ENCODE measurements around the gene RGS6.

Gene RGS6

DNA sequence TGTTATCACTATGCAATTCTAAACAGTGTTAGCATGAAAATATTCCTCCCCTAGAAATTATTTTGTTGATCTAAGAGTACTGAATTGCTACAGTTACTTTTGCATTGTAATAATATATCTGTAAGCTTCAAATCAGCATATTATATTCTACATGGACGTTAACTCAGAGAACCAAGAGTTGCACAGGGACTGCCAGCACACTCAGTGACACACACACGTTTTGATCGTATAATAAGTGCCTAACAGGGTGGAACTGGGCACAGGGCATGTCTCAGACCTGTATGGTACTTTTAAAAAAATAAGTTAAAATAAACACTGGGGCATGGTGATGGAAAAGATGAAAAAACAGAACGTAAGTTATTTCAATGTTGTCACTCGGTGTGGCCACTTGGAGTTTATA lies 451.6 kb downstream of the RGS6 start:
- Histone ChIP-seq H3K4me3 (ENCODE audit: insufficient read length, low read depth) (no peak overlapping the region), H3K36me3 (ENCODE audit: insufficient read depth, insufficient read length, low read length) (no peaks in the 10 kb centered on the region), H3K27me3 (ENCODE audit: insufficient read depth, insufficient read length) (no peaks in the 10 kb centered on the region), H3K9ac (ENCODE audit: insufficient read length, low read depth) (no peak overlapping the region), H3K4me1 (ENCODE audit: insufficient read depth, insufficient read length) (no peaks in the 10 kb centered on the region), H3K9me3 (ENCODE audit: insufficient read depth, low read length) (no peaks in the 10 kb centered on the region)
- TF ChIP-seq ZNF274 (IDR thresholded peaks at IDR 0.05; ENCODE audit: low read depth, low read length) (no peak), SUZ12 (IDR thresholded peaks at IDR 0.05; ENCODE audit: extremely low read depth, insufficient read depth, insufficient read length) (no peak), YY1 (IDR thresholded peaks at IDR 0.05; ENCODE audit: insufficient read depth, insufficient read length) (no peak)
- DNase-seq (ENCODE audit: low read depth, low spot score): no peak

DNA sequence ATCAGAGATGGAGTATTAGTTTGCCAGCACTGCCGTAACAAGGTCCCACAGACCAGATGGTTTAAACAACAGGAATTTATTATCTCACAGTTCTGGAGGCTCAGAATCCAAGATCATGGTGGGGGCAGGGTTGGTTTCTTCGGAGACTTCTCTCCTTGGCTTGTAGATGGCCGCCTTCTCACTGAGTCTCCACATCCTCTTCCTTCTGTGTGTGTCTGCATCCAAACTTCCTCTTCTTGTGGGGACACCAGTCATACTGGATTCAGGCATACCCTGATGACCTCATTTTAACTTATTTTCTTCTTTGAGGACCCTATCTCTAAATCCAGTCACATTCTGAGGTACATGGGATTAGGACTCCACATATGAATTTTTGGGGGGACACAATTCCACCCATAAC lies 455.5 kb downstream of the RGS6 start:
- Histone ChIP-seq H3K4me3 (ENCODE audit: insufficient read length, low read depth) (no peak overlapping the region), H3K9me3 (ENCODE audit: insufficient read depth, low read length) (no peaks in the 10 kb centered on the region), H3K36me3 (ENCODE audit: insufficient read depth, insufficient read length, low read length) (no peaks in the 10 kb centered on the region), H3K27me3 (ENCODE audit: insufficient read depth, insufficient read length) (no peaks in the 10 kb centered on the region), H3K4me1 (ENCODE audit: insufficient read depth, insufficient read length) (no peaks in the 10 kb centered on the region), H3K9ac (ENCODE audit: insufficient read length, low read depth) (no peak overlapping the region)
- no peak for DNase-seq (ENCODE audit: low read depth, low spot score)
- TF ChIP-seq SUZ12 (IDR thresholded peaks at IDR 0.05; ENCODE audit: extremely low read depth, insufficient read depth, insufficient read length) (no peak), YY1 (IDR thresholded peaks at IDR 0.05; ENCODE audit: insufficient read depth, insufficient read length) (no peak), ZNF274 (IDR thresholded peaks at IDR 0.05; ENCODE audit: low read depth, low read length) (no peak)

DNA sequence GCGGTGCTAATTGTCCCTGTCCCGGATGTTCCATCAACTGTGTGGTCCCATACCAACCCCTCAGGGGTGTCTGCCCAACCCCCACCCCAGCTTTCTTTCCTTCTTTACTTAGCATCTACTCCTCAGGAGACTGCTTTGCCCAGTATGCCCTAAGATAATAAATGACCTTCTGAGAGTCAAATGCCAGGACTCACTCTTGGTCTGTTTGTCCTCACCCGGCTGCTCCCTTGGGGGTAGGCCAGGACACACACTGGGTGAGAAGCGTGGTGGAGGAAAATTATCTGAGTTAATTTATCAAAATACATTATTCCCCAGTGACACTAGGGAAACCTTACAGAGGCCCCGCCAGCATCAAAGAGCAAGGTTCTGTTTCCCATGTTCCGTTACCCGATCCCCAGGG lies 457.0 kb downstream of the RGS6 start:
- Histone ChIP-seq H3K9ac (ENCODE audit: insufficient read length, low read depth) (no peak overlapping the region), H3K4me3 (ENCODE audit: insufficient read length, low read depth) (no peak overlapping the region), H3K9me3 (ENCODE audit: insufficient read depth, low read length) (0 out of 2 replicates have a peak, but pooled peaks cover under 1% of the 10 kb centered on the region), H3K4me1 (ENCODE audit: insufficient read depth, insufficient read length) (no peaks in the 10 kb centered on the region), H3K27me3 (ENCODE audit: insufficient read depth, insufficient read length) (no peaks in the 10 kb centered on the region), H3K36me3 (ENCODE audit: insufficient read depth, insufficient read length, low read length) (no peaks in the 10 kb centered on the region)
- no peak for DNase-seq (ENCODE audit: low read depth, low spot score)
- no peak for TF ChIP-seq ZNF274 (IDR thresholded peaks at IDR 0.05; ENCODE audit: low read depth, low read length)
- TF ChIP-seq YY1 (IDR thresholded peaks at IDR 0.05; ENCODE audit: insufficient read depth, insufficient read length): no peak
- TF ChIP-seq SUZ12 (IDR thresholded peaks at IDR 0.05; ENCODE audit: extremely low read depth, insufficient read depth, insufficient read length): no peak

DNA sequence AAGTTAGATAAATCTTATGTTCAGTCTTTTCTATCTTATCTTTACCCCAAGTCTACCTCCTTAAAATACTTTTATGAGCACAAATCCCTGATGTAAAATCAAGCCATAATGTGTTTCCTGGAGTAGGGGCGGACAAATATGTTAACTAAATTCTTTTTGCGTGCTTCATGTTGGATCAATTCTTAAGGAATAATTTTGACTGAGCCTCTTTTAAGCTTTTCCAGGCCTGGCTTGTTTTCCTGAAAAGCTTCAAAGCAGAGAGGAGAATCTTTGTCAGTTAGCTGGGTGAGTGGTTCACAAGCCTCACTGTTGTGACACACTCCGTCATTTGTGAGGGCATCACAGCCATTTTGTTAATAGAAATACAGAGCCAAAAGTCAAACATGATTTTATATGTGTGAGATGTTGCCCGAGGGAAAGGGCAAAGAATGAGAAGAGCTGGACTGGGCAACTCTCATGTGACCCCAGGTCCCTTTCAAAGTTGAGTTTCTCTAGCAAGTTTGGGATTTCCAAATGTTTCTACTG lies 468.9 kb downstream of the RGS6 start:
- no peak overlapping the region for H3K9ac ChIP-seq (ENCODE audit: insufficient read length, low read depth)
- H3K27me3 ChIP-seq (ENCODE audit: insufficient read depth, insufficient read length): no peaks in the 10 kb centered on the region
- DNase-seq (ENCODE audit: low read depth, low spot score): no peak
- TF ChIP-seq SUZ12 (IDR thresholded peaks at IDR 0.05; ENCODE audit: extremely low read depth, insufficient read depth, insufficient read length) (no peak), ZNF274 (IDR thresholded peaks at IDR 0.05; ENCODE audit: low read depth, low read length) (no peak), YY1 (IDR thresholded peaks at IDR 0.05; ENCODE audit: insufficient read depth, insufficient read length) (no peak)
- no peaks in the 10 kb centered on the region for H3K4me1 ChIP-seq (ENCODE audit: insufficient read depth, insufficient read length)
- no peaks in the 10 kb centered on the region for H3K36me3 ChIP-seq (ENCODE audit: insufficient read depth, insufficient read length, low read length)
- H3K9me3 ChIP-seq (ENCODE audit: insufficient read depth, low read length): no peaks in the 10 kb centered on the region
- no peak overlapping the region for H3K4me3 ChIP-seq (ENCODE audit: insufficient read length, low read depth)

DNA sequence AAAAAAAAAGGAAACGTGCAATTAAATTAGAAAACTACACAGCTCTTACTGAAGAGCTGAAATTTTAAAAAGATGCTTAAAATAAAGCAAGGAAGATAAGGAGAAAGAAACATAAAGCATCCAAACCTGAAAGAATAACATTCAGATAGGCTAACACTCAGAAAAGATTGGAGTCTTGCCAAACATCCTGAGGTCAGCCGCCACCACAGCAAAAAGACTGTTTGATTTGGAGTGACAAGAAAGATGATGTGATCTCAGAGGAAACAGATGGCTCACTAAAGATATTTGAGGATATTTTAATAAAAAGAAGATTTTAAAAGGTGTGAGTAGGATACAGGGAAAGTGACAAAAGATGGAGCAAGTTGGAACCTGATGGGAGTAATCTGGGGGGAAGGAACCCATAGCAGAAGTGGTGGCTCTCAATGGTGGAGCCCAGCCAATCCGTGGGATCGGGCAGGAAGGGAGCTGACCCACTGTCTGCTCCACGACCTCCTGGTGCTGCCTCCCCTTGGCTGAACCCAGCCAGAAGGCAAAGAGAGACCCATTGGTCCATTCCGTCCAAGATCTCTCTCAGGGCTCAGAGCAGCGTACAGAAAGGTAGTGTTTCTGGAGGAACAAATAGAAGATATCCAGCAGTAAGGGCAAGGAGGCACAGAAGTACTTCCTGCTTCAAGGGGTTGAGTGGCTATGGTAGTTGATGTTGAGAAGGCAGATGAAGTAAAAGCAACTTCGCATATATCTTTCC lies 469.6 kb downstream of the RGS6 start:
- no peaks in the 10 kb centered on the region for H3K9me3 ChIP-seq (ENCODE audit: insufficient read depth, low read length)
- DNase-seq (ENCODE audit: low read depth, low spot score): no peak
- no peaks in the 10 kb centered on the region for H3K27me3 ChIP-seq (ENCODE audit: insufficient read depth, insufficient read length)
- no peak overlapping the region for H3K4me3 ChIP-seq (ENCODE audit: insufficient read length, low read depth)
- H3K9ac ChIP-seq (ENCODE audit: insufficient read length, low read depth): no peak overlapping the region
- TF ChIP-seq YY1 (IDR thresholded peaks at IDR 0.05; ENCODE audit: insufficient read depth, insufficient read length) (no peak), ZNF274 (IDR thresholded peaks at IDR 0.05; ENCODE audit: low read depth, low read length) (no peak), SUZ12 (IDR thresholded peaks at IDR 0.05; ENCODE audit: extremely low read depth, insufficient read depth, insufficient read length) (no peak)
- no peaks in the 10 kb centered on the region for H3K4me1 ChIP-seq (ENCODE audit: insufficient read depth, insufficient read length)
- no peaks in the 10 kb centered on the region for H3K36me3 ChIP-seq (ENCODE audit: insufficient read depth, insufficient read length, low read length)

DNA sequence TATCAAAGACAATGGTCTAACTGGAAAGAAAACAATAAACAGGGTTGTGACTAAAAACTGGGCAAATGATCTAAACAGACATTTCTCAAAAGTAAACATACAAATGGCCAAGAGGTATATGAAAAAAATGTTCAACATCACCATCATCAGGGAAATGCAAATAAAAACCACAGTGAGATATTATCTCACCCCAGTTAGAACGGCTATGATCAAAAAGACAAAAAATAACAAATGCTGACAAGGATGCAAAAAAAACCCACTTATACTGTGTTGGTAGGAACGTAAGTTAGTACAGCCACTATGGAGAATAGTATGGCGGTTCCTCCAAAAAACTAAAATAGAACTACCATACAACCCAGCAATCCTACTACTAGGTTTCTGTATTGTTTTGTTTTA lies 470.1 kb downstream of the RGS6 start:
- H3K4me3 ChIP-seq (ENCODE audit: insufficient read length, low read depth): no peak overlapping the region
- H3K4me1 ChIP-seq (ENCODE audit: insufficient read depth, insufficient read length): no peaks in the 10 kb centered on the region
- H3K27me3 ChIP-seq (ENCODE audit: insufficient read depth, insufficient read length): no peaks in the 10 kb centered on the region
- TF ChIP-seq SUZ12 (IDR thresholded peaks at IDR 0.05; ENCODE audit: extremely low read depth, insufficient read depth, insufficient read length) (no peak), ZNF274 (IDR thresholded peaks at IDR 0.05; ENCODE audit: low read depth, low read length) (no peak), YY1 (IDR thresholded peaks at IDR 0.05; ENCODE audit: insufficient read depth, insufficient read length) (no peak)
- no peaks in the 10 kb centered on the region for H3K9me3 ChIP-seq (ENCODE audit: insufficient read depth, low read length)
- no peak for DNase-seq (ENCODE audit: low read depth, low spot score)
- no peak overlapping the region for H3K9ac ChIP-seq (ENCODE audit: insufficient read length, low read depth)
- no peaks in the 10 kb centered on the region for H3K36me3 ChIP-seq (ENCODE audit: insufficient read depth, insufficient read length, low read length)

DNA sequence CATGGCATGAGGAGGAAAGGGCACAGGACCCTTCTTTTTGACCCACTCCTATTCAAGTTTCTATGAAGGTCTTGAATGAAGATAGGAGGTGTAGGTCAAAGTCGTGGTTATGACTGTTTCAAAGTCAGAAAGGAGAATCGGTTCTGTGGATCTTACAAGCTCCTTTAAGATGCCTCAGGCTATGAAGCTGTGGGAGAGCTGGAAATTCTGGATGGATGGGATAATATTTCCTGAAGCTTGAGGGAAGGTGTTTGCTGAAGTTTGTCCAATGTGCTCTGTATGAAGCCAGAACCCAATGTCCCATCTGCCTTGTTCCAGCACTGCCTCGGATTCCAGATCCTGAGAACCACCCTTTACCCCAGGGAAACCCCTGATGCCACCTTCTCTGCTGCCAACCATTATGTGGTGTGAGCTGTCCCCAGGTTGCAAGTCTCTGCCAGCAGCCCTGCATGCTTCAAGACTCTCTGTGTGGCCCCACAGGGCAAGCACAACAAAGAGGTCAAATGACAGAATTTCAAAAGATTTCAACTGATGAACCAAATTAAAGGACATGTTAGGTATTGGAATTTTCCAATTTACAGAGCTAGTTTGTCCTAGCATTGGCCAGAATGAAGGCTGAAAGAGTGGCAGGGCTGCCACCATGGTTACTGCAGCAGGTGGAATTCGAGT lies 472.0 kb downstream of the RGS6 start:
- H3K9ac ChIP-seq (ENCODE audit: insufficient read length, low read depth): no peak overlapping the region
- H3K9me3 ChIP-seq (ENCODE audit: insufficient read depth, low read length): 0 out of 2 replicates have a peak, but pooled peaks cover 9% of the 10 kb centered on the region
- no peaks in the 10 kb centered on the region for H3K4me1 ChIP-seq (ENCODE audit: insufficient read depth, insufficient read length)
- H3K4me3 ChIP-seq (ENCODE audit: insufficient read length, low read depth): no peak overlapping the region
- DNase-seq (ENCODE audit: low read depth, low spot score): no peak
- no peaks in the 10 kb centered on the region for H3K27me3 ChIP-seq (ENCODE audit: insufficient read depth, insufficient read length)
- TF ChIP-seq ZNF274 (IDR thresholded peaks at IDR 0.05; ENCODE audit: low read depth, low read length) (no peak), SUZ12 (IDR thresholded peaks at IDR 0.05; ENCODE audit: extremely low read depth, insufficient read depth, insufficient read length) (no peak), YY1 (IDR thresholded peaks at IDR 0.05; ENCODE audit: insufficient read depth, insufficient read length) (no peak)
- no peaks in the 10 kb centered on the region for H3K36me3 ChIP-seq (ENCODE audit: insufficient read depth, insufficient read length, low read length)
